Ectodermal cell (in vitro differentiated cells): ENCODE data around the gene SCAI.

Experiments
- H3K27ac ChIP-seq: 2 replicates; pipeline ENCODE4 v1.7.0; 2013; ENCODE audit warnings: mild to moderate bottlenecking, low read depth, low read length; ENCODE audit not compliant: insufficient read depth, poor library complexity, severe bottlenecking
- H3K27me3 ChIP-seq: 2 replicates; pipeline ENCODE4 v1.7.0; 2013; ENCODE audit warnings: mild to moderate bottlenecking, low read length; ENCODE audit not compliant: insufficient read depth, control insufficient read depth, poor library complexity, severe bottlenecking
- H3K36me3 ChIP-seq: one replicate; pipeline ENCODE4 v1.7.0; 2013; ENCODE audit warnings: low read length; ENCODE audit not compliant: control insufficient read depth, insufficient read depth
- H3K4me1 ChIP-seq: one replicate; pipeline ENCODE4 v1.7.0; 2013; ENCODE audit warnings: low read length; ENCODE audit not compliant: control insufficient read depth, insufficient read depth
- H3K4me3 ChIP-seq: 2 replicates; pipeline ENCODE4 v1.7.0; 2013; ENCODE audit warnings: low read depth, low read length, control low read depth; ENCODE audit not compliant: insufficient read depth
- H3K9me3 ChIP-seq: 2 replicates; pipeline ENCODE4 v1.7.0; 2013; ENCODE audit warnings: mild to moderate bottlenecking, low read length, moderate library complexity; ENCODE audit not compliant: control insufficient read depth
- WGBS, 2 experiments: methylation state at CpG; one replicate each; pipeline ENCODE4 v1.1.7; 2013; ENCODE audit warnings: missing lambda C conversion rate in 2 of 2; 5-methylcytosine and 5-hydroxymethylcytosine counted together

SCAI gene

DNA sequence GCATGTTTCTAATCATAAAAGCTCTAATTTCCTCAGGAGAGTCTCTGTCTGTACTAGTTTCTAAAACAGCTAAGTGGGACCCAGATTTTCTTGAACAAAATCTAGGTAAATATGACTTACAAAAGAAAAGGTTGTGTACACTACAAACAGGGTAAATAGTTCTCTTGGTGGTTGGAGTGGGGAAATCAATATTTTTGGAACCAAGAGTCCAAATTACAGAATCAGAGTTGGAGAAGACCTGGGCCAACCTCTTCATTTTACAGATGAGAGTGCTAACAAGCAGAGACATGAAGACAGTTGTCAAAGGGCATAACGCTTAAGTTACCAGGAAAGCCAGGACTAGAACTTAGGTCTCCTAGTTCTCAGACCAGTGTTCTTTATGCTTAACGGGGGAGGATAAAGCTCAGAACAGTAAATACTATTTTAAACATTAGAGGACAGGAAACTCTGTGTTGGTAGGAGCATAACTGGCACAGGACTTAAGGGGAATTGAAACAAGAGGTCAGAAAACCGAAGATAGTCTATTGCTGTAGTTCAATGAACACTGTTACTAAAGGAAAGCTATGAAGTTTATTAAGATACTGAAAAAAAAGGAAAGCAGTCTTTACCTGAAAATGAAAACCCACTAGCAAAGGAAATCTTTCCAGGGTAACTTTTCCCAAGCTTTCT, 193.1 kb downstream of the SCAI start:
- Histone ChIP-seq H3K4me3 (no peak overlapping the region), H3K4me1 (no peaks in the 10 kb centered on the region), H3K27me3 (no peaks in the 10 kb centered on the region), H3K27ac (no peak overlapping the region), H3K9me3 (no peaks in the 10 kb centered on the region), H3K36me3 (no peaks in the 10 kb centered on the region)
- 89 to 93% methylated on average over 3 of the region's 3 CpGs for WGBS, 2 experiments

DNA sequence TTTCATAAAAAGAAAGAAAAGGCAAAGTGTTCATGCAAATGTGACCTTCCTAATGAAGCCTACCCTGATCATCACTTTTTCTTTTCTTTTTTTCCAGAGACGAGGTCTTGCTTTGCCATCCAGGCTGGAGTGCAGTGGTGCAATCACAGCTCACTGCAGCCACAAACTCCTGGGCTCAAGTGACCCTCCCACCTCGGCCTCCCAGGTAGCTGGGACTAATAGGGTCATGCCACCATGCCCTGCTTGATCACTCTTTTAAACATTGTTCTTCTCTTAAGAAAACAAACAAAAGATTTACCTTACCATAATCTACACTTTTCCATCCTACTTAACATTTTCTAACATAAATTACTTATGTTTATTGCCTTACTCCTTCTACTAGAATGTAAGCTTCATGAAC, 193.9 kb downstream of the SCAI start:
- Histone ChIP-seq H3K36me3 (no peaks in the 10 kb centered on the region), H3K27me3 (no peaks in the 10 kb centered on the region), H3K4me1 (no peaks in the 10 kb centered on the region), H3K27ac (no peak overlapping the region), H3K4me3 (no peak overlapping the region), H3K9me3 (no peaks in the 10 kb centered on the region)
- whole genome bisulfite sequencing, 2 experiments: 89 to 90% methylated on average over 2 of the region's 2 CpGs

DNA sequence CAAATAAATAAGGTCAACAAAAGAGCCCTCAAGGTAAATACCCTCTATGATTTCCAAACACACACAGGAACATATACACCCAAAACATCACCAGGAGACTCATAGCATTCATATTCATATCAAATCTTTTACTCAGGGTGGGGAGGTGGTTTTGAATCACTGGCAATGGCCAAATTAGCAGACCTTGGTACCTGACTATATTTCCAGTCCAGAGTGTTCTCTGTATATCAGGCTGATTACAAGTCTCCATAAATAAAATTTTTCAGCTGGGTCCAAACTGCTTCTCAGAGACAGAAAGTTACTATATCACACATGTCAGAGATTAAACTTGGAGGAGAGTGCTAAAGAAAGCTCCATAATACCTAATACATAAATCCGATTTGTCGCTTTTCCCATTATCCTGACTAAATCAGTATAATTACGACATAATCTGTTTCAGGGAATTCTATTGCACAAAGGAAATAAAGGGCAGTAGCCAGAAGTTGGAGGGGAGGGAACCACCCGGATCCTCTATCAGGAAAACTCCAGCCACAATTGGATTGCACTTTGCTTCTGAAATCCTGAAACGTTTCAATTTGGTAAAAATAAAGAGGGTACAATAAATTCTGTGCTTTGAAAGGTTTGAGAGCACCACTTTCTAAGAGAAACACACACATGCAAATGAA, 195.5 kb downstream of the SCAI start:
- Histone ChIP-seq H3K4me3 (no peak overlapping the region), H3K9me3 (no peaks in the 10 kb centered on the region), H3K27ac (no peak overlapping the region), H3K4me1 (no peaks in the 10 kb centered on the region), H3K27me3 (no peaks in the 10 kb centered on the region), H3K36me3 (no peaks in the 10 kb centered on the region)
- WGBS, 2 experiments: 95 to 96% methylated on average over 5 of the region's 5 CpGs

DNA sequence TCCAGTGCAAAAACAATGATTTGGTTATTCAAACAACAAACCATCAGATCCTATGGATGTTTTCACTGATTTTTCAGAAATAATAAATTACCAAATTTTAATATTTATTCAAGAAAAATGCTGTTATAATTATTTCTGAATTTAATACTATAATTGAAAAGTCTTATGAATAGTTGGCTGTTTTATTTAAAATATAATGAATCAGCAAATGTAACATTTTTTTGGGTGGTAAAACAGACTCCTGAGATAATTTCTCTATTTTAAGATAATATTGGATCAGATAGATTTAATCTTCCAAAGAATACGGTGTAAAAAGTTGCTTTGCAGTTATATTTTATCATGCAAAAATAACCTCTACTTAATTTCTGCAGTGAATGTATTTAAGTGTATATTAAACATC, 197.2 kb downstream of the SCAI start:
- Histone ChIP-seq H3K4me3 (no peak overlapping the region), H3K4me1 (no peaks in the 10 kb centered on the region), H3K27ac (no peak overlapping the region), H3K27me3 (no peaks in the 10 kb centered on the region), H3K36me3 (no peaks in the 10 kb centered on the region), H3K9me3 (no peaks in the 10 kb centered on the region)
- no CpG with 5 or more reads among the region's 1 CpG for WGBS, 2 experiments

DNA sequence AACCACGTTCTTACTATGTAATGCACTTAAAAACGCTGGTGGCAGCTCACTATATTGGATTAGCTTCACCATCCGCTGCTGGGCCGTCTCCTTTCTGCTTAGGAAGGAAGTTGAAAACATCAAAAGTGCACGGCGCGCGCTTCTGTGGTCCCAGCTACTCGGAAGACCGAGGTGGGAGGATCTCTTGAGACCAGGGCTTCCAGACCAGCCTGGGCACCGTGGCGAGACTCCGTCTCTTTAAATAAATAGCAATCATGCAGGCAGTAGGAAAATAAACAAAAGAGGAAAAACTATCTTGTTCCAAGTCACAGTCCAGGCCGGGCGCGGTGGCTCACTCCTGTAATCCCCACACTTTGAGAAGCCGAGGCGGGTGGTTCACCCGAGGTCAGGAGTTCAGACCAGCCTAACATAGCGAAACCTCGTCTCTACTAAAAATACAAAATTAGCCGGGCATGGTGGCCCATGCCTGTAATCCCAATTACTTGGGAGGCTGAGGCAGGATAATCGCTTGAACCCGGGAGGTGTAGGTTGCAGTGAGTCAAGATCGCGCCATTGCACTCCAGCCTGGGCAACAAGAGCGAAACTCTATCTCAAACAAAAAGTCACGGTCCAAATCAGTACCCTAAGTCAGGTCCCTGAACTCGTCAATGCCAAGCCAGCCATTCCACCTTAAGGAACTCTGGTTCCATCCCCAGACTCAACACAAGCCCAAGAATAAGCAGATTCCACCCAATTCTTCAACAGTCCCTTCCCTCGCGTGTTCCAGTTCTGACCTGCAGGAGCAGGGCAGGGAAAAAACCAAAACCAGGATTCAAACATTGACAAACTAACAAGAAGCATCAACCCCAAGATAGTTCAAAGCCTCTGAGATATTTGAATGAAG, 201.4 kb downstream of the SCAI start:
- WGBS, 2 experiments: 37 to 39% methylated on average over 31 of the region's 31 CpGs
- peak overlapping the region; percentile 92 for H3K4me3 ChIP-seq
- no peaks in the 10 kb centered on the region for H3K9me3 ChIP-seq
- no peaks in the 10 kb centered on the region for H3K4me1 ChIP-seq
- no peaks in the 10 kb centered on the region for H3K27me3 ChIP-seq
- H3K27ac ChIP-seq: peak overlapping the region; percentile 80
- H3K36me3 ChIP-seq: no peaks in the 10 kb centered on the region

DNA sequence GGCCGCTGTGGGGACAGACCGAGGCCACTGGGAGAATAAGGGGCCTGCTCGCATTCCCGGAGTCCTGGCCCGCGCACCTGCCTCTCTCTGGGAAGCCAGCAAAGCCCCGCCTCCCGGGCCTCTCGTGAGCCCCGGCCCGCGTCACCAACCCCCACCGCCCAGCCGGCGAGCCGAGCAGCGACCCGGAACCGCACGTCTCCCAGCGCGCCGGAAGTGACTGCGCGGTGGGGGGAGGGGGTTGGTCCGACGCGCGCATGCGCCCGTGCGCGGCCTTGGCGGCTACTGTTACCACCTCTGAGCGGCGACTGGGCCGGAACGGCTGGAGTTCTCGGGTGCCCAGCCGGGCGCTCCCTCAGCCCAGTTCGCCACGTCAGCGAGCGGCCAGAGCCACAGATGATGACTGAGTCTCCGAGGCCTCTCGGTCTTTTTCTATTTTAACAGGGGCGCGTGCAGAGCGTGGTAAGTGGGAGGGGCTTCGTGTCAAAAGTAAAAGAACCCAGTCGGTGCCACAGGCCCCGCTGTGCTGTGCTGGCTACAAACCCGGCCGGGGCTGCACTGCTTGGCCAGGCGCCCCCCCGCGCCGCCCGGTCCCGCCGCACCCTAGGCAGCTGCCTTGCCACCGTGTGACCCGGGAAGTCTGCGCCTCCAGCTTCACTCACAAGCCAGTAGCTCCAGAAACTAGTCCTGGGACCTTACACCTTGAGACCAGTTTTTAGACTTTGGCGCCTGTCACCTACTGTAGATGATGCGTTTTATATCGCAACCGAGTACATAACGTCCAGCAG, 202.2 kb downstream of the SCAI start, which contains the start of gene GOLGA1:
GOLGA1 (minus strand) TSS at position 190 of the 785 bp plus-strand sequence. CDS start 2,372 bp downstream, outside the sequence.
- Histone ChIP-seq H3K9me3 (no peaks in the 10 kb centered on the region), H3K27me3 (no peaks in the 10 kb centered on the region), H3K27ac (peak within 1 kb of the TSS; percentile 86), H3K4me3 (peak within 1 kb of the TSS; percentile 92), H3K4me1 (no peaks in the 10 kb centered on the region), H3K36me3 (no peaks in the 10 kb centered on the region)
- WGBS, 2 experiments: 0% methylated on average over 70 of the region's 70 CpGs

DNA sequence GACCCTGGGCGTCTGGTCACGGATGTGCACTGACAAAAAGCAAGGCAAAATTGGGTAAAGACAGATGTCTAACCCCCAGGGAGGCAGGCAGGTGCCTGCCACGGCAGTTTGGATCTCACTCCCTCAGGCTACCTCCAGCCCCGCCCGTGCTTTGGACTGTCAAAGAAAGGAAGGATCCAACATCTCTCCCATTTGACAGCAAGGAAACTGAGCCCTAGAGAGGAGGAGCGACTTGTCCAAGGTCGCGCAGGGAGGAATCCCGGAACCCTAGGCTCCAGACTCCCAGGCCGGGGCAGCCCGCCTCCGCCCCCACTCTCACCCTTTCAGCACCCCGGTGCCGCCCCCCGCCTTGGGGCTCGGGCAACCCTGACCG, 202.8 kb downstream of the SCAI start:
- Histone ChIP-seq H3K27me3 (no peaks in the 10 kb centered on the region), H3K4me3 (peak overlapping the region; percentile 92), H3K36me3 (no peaks in the 10 kb centered on the region), H3K27ac (peak overlapping the region; percentile 86), H3K4me1 (no peaks in the 10 kb centered on the region), H3K9me3 (no peaks in the 10 kb centered on the region)
- 0% methylated on average over 17 of the region's 17 CpGs for WGBS, 2 experiments

DNA sequence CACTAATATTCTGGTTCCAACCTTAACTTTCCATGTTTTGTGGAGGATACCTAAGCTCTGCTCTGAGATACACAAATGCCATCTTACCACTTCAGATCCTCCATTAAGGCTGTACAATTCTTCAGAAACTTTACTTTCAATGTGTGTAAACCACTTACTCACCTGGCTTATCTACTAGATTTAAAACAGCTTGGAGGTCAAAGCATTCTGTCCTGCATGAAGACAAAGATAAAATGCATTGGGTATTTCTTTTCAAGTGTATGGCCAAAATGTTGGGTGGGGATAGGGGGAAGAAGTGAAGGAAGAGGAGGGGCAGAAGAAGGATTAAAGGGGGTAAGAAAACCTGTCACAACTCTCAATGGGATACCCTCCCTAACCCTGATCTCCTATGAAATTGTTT, 203.4 kb downstream of the SCAI start:
- H3K9me3 ChIP-seq: no peaks in the 10 kb centered on the region
- H3K27me3 ChIP-seq: no peaks in the 10 kb centered on the region
- no peak overlapping the region for H3K27ac ChIP-seq
- no peaks in the 10 kb centered on the region for H3K4me1 ChIP-seq
- no peaks in the 10 kb centered on the region for H3K36me3 ChIP-seq
- H3K4me3 ChIP-seq: peak overlapping the region; percentile 92

DNA sequence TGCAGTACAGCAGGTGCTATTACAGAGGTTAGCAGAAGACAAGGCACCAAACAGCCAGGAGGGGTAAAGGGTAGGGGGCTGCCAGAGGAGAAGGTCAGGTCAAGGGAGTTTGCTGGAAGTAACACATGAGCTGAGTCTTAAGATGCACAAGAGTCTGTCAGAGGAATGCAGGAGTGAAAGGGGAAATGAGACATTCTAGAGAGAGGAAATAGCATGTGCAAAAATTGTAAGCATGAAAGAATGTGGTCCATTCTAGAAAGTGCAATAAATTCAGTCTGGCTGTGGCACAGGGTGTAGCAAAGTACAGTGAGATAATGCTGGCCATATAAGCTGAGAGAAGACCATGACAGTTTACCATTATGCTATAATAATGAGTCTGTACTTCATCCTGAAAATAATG, 209.0 kb downstream of the SCAI start:
- Histone ChIP-seq H3K9me3 (no peaks in the 10 kb centered on the region), H3K4me3 (no peak overlapping the region), H3K4me1 (no peaks in the 10 kb centered on the region), H3K27me3 (no peaks in the 10 kb centered on the region), H3K27ac (no peak overlapping the region), H3K36me3 (peaks cover 5% of the 10 kb centered on the region)
